KMS-11 (cell line): Measurements from ENCODE around the gene PGBD4.
A peak's percentile ranks its signal among the peaks of the same experiment; 100 is the strongest.

Experiments used
- H2AFZ ChIP-seq: fragments of 200-600 bp; sonication (generic); 2 replicates; pipeline ENCODE4 v1.6.1; 2016; ENCODE audit warnings: antibody characterized with exemption, mixed run types, low read depth
- H3K27ac ChIP-seq: fragments of 200-600 bp; sonication (generic); 2 replicates; pipeline ENCODE4 v1.6.1; 2016; ENCODE audit warnings: mild to moderate bottlenecking, mixed run types
- H3K27me3 ChIP-seq: fragments of 200-600 bp; sonication (generic); 2 replicates; pipeline ENCODE4 v1.6.1; 2017; ENCODE audit warnings: mild to moderate bottlenecking, low read depth, mixed run types, moderate library complexity; ENCODE audit not compliant: insufficient read depth
- H3K36me3 ChIP-seq: fragments of 200-600 bp; sonication (generic); 2 replicates; pipeline ENCODE4 v1.6.1; 2017; ENCODE audit warnings: mild to moderate bottlenecking, mixed run types; ENCODE audit not compliant: insufficient read depth
- H3K4me1 ChIP-seq: fragments of 200-600 bp; sonication (generic); 2 replicates; pipeline ENCODE4 v1.6.1; 2016; ENCODE audit warnings: mild to moderate bottlenecking, low read depth, mixed run types; ENCODE audit not compliant: poor library complexity, severe bottlenecking
- H3K4me2 ChIP-seq: fragments of 200-600 bp; sonication (generic); 2 replicates; pipeline ENCODE4 v1.7.0; 2016; ENCODE audit warnings: mild to moderate bottlenecking, mixed run types
- H3K4me3 ChIP-seq: fragments of 200-600 bp; sonication (generic); IDR thresholded peaks from 2 replicates; pipeline ENCODE4 v1.6.1; 2017; ENCODE audit warnings: low read depth, low read length, mixed read lengths; ENCODE audit not compliant: insufficient read depth
- H3K79me2 ChIP-seq: fragments of 200-600 bp; sonication (generic); 2 replicates; pipeline ENCODE4 v1.6.1; 2016; ENCODE audit warnings: low read depth, mixed run types; ENCODE audit not compliant: insufficient read depth
- H3K9ac ChIP-seq: fragments of 200-600 bp; sonication (generic); 2 replicates; pipeline ENCODE4 v1.6.1; 2016; ENCODE audit warnings: mild to moderate bottlenecking, mixed run types
- H4K20me1 ChIP-seq: fragments of 200-600 bp; sonication (generic); 2 replicates; pipeline ENCODE4 v1.6.1; 2016; ENCODE audit warnings: mild to moderate bottlenecking, mixed run types; ENCODE audit not compliant: insufficient read depth
- CTCF ChIP-seq: fragments of 200-600 bp; sonication (generic); conservative IDR thresholded peaks from 2 replicates; pipeline ENCODE4 v1.6.1; 2017; ENCODE audit warnings: low read depth, mild to moderate bottlenecking, antibody characterized with exemption, low read length, moderate library complexity, mixed read lengths

PGBD4 gene

GRCh38 chr15:34107315-34107714 is 5.4 kb downstream of the PGBD4 start:
- Histone ChIP-seq H4K20me1 (no peaks in the 10 kb centered on the region), H3K9ac (no peak overlapping the region), H2AFZ (no peak overlapping the region), H3K4me1 (no peaks in the 10 kb centered on the region), H3K4me2 (no peak overlapping the region), H3K79me2 (no peaks in the 10 kb centered on the region), H3K4me3 (no peak overlapping the region), H3K36me3 (no peaks in the 10 kb centered on the region), H3K27me3 (no peaks in the 10 kb centered on the region), H3K27ac (no peak overlapping the region)
- no peak for TF ChIP-seq CTCF

DNA sequence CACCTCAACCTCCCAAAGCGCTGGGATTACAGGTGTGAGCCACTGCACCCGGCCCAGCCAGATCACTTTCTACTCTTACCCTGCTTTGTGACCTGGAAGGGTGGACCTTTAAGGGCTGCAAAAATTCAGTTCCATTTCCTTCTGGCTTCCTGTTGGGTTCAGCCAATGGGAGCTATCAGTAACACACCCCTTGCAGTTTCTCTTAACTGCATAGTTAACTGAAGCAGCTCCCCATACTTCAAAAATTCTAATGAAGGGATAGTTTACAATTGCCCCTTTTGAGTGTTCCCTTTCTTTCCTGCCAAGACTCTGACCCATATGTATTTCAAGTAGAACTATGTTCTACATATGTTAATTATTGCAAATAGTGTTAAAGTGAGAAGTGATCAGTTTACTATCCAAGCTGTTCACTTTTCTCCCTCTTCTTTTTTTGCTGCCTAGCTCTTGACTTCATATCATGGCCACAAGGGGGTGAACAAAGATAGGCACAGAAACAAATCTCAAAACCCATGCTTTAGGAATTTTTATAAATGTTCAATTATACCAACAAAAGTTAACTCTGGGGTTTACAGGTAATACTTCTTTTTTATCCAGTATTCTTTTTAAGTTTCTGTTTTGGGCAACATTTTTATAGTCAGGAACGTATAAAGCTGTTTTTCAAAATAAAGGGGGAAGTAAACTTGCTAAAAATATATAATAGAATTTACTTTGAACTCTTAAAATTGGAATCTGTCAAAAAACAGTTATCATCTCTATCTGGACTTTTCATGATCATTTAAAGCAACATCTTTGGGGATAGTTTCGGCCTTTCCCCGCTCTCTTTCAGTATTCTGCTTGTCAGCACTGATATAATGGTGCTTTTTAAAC is 8.1 kb downstream of the PGBD4 start:
- TF ChIP-seq CTCF: peak; percentile 65
- no peaks in the 10 kb centered on the region for H3K79me2 ChIP-seq
- no peaks in the 10 kb centered on the region for H3K36me3 ChIP-seq
- no peak overlapping the region for H2AFZ ChIP-seq
- H3K4me3 ChIP-seq: no peak overlapping the region
- H3K4me2 ChIP-seq: no peak overlapping the region
- no peaks in the 10 kb centered on the region for H4K20me1 ChIP-seq
- H3K4me1 ChIP-seq: no peaks in the 10 kb centered on the region
- H3K27me3 ChIP-seq: no peaks in the 10 kb centered on the region
- H3K9ac ChIP-seq: no peak overlapping the region
- no peak overlapping the region for H3K27ac ChIP-seq

DNA sequence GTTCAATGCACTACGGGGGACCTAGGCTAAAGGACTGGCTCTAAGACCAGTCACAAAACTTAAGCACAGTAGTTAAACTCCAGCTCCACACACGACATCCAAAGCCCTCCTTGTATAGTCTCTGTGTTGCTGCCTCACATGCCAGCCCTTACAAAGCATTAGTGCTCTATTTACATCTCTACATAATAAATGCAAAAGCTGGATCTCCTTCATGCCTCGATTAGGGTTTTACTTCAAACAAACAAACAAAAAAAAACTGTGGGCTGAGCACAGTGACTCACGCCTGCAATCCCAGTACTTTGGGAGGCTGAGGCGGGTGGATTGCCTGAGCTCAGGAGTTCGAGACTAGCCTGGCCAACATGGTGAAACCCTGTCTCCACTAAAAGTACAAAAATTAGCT is 9.6 kb downstream of the PGBD4 start:
- no peak overlapping the region for H3K4me2 ChIP-seq
- no peak overlapping the region for H3K27ac ChIP-seq
- H3K27me3 ChIP-seq: no peaks in the 10 kb centered on the region
- no peak for TF ChIP-seq CTCF
- H2AFZ ChIP-seq: no peak overlapping the region
- H3K36me3 ChIP-seq: no peaks in the 10 kb centered on the region
- H4K20me1 ChIP-seq: no peaks in the 10 kb centered on the region
- H3K4me3 ChIP-seq: no peak overlapping the region
- H3K79me2 ChIP-seq: no peaks in the 10 kb centered on the region
- no peak overlapping the region for H3K9ac ChIP-seq
- no peaks in the 10 kb centered on the region for H3K4me1 ChIP-seq

DNA sequence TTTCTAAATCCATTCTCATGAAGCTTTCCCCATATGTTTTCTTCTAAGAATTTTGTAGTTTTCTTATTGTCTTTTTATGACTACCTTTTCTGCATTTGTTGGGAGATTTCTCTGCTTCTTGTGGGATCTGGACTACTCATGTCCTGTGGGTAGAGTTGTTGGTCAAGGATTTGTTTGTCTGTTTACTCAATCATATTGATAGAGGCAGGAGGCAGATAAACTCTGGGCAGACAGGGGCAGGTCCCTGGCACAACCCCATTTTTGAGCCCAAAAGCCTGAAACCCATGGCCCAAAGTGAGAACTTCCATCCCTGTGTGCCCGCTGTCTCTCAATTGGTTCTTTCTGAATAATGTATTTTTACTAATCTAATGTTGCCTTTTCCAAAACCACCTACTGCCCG is 12.3 kb downstream of the PGBD4 start:
- Histone ChIP-seq H3K9ac (no peak overlapping the region), H3K79me2 (no peaks in the 10 kb centered on the region), H3K36me3 (no peaks in the 10 kb centered on the region), H2AFZ (no peak overlapping the region), H3K4me1 (no peaks in the 10 kb centered on the region), H3K27me3 (no peaks in the 10 kb centered on the region), H3K27ac (no peak overlapping the region), H3K4me3 (no peak overlapping the region), H3K4me2 (no peak overlapping the region), H4K20me1 (no peaks in the 10 kb centered on the region)
- no peak for TF ChIP-seq CTCF
